ENCODE data around the gene FAM24B.
"Not testable (repeated sequence)": the region's sequence is repeated elsewhere in the genome, so short reads cannot be mapped to it uniquely, and the experiment has no call there.

The FAM24B gene

GRCh38 chr10:122859527-122859926 is 19.9 kb downstream of the FAM24B start:
- DNase-seq, result no peak

GRCh38 chr10:122858042-122858441 is 21.3 kb downstream of the FAM24B start:
- not testable (repeated sequence) for DNase-seq

GRCh38 chr10:122856902-122857301 is 22.5 kb downstream of the FAM24B start:
- DNase-seq, result no peak

- DNase-seq, result no peak
Measured at GRCh38 chr10:122855745-122856144, 23.6 kb downstream of the FAM24B start.

- DNase-seq, result no peak
Measured at GRCh38 chr10:122854648-122855047, 24.7 kb downstream of the FAM24B start.

GRCh38 chr10:122853665-122854313 is 25.6 kb downstream of the FAM24B start:
- DNase-seq, result no peak

- no peak for DNase-seq
Measured at GRCh38 chr10:122852261-122852660, 27.1 kb downstream of the FAM24B start.

GRCh38 chr10:122850705-122851640 is 28.4 kb downstream of the FAM24B start:
- DNase-seq, result no peak

- no peak for DNase-seq
Measured at GRCh38 chr10:122849900-122850605, 29.3 kb downstream of the FAM24B start.

- no peak for DNase-seq
Measured at GRCh38 chr10:122849090-122849489, 30.3 kb downstream of the FAM24B start.

GRCh38 chr10:122847782-122848604 is 31.4 kb downstream of the FAM24B start:
- no peak for DNase-seq

- no peak for DNase-seq
Measured at GRCh38 chr10:122845783-122846332, 33.5 kb downstream of the FAM24B start, which contains the start of gene CUZD1. Gene CUZD1, minus strand, starts transcription at chr10:122845857. Its CDS starts 14 bp downstream, at chr10:122845843.

- no peak for DNase-seq
Measured at GRCh38 chr10:122844146-122844545, 35.2 kb downstream of the FAM24B start.

- no peak for DNase-seq
Measured at GRCh38 chr10:122841569-122841968, 37.8 kb downstream of the FAM24B start.

GRCh38 chr10:122839505-122839904 is 39.9 kb downstream of the FAM24B start:
- no peak for DNase-seq

GRCh38 chr10:122838880-122839279 is 40.5 kb downstream of the FAM24B start:
- no peak for DNase-seq

GRCh38 chr10:122835908-122836307 is 43.5 kb downstream of the FAM24B start:
- no peak for DNase-seq

GRCh38 chr10:122830965-122831353 is 48.4 kb downstream of the FAM24B start:
- DNase-seq, result no peak

- DNase-seq, result no peak
Measured at GRCh38 chr10:122830273-122830964, 49.0 kb downstream of the FAM24B start.

GRCh38 chr10:122829454-122829853 is 49.9 kb downstream of the FAM24B start:
- no peak for DNase-seq

Measured in hypothalamus (tissue), 51 donors.